Upper lobe of left lung (tissue), 6 donors: Measurements from ENCODE around the gene DIPK1C. TPM values are rescaled to one million over a fixed set of nuclear protein-coding genes. Genes with fewer than 3 reads are reported as not detected.
"Not testable (repeated sequence)": the region's sequence is repeated elsewhere in the genome, so short reads cannot be mapped to it uniquely, and the experiment has no call there.

Source experiments
- ATAC-seq, 2 donors: fragments of 200-7000 bp; cut with Tn5 transposase; one replicate each; pipeline ENCODE4 v1.9.1; 2022; ENCODE audit warnings: mild to moderate bottlenecking in 2 of 2, moderate library complexity in 2 of 2; ENCODE audit not compliant: low FRiP score in 2 of 2
- DNase-seq, 2 donors: peaks; one replicate each; pipeline ENCODE4 v3.0.0-alpha.2; 2019 to 2020
- H3K27ac ChIP-seq, 4 donors: fragments of 200-600 bp; sonication (generic); one replicate each; pipeline ENCODE4 v1.5.1; 2016 to 2019
- H3K27me3 ChIP-seq, 4 donors: fragments of 200-600 bp; sonication (generic); one replicate each; pipeline ENCODE4 v1.5.1; 2017 to 2019
- H3K36me3 ChIP-seq, 4 donors: fragments of 200-600 bp; sonication (generic); one replicate each; pipeline ENCODE4 v1.5.1; 2016 to 2019
- H3K4me1 ChIP-seq, 4 donors: fragments of 200-600 bp; sonication (generic); one replicate each; pipeline ENCODE4 v1.5.1; 2018 to 2019
- H3K4me3 ChIP-seq, 4 donors: fragments of 200-600 bp; sonication (generic); one replicate each; pipeline ENCODE4 v1.5.1; 2017 to 2019; ENCODE audit warnings: mild to moderate bottlenecking in 2 of 4, moderate library complexity in 1 of 4
- H3K9me3 ChIP-seq, 4 donors: fragments of 200-600 bp; sonication (generic); one replicate each; pipeline ENCODE4 v1.5.1; 2018 to 2019
- EP300 ChIP-seq, 4 donors: sonication (generic); formaldehyde crosslinking; IDR thresholded peaks; one replicate each; pipeline ENCODE4 v1.5.1; 2017; ENCODE audit warnings: antibody characterized with exemption in 4 of 4, control low read depth in 2 of 4
- POLR2A ChIP-seq, 4 donors: fragments of 450-650 bp; IDR thresholded peaks; one replicate each; pipeline ENCODE4 v1.5.1; 2016 to 2017; ENCODE audit warnings: antibody characterized with exemption in 4 of 4, mild to moderate bottlenecking in 2 of 4
- POLR2AphosphoS5 ChIP-seq, 2 donors: sonication (generic); formaldehyde crosslinking; IDR thresholded peaks; one replicate each; pipeline ENCODE4 v1.5.1; 2017; ENCODE audit warnings: antibody characterized with exemption in 2 of 2
- WGBS, 2 donors: methylation state at CpG; one replicate each; pipeline ENCODE4 v1.1.5; 2017 to 2018; 5-methylcytosine and 5-hydroxymethylcytosine counted together
- total RNA-seq, 6 donors: library from RNA; depleted of rRNA in 4 of 6; stranded (reverse); fragments of >200 nt in 4 of 6; gene quantifications; one replicate each; pipeline versions ENCODE4 v1.1.0 to v1.2.1, GENCODE V29; 2016 to 2021
- TF ChIP-seq, protein P1 (sequence below), 6 experiments: fragments of 450-650 bp in 4 of 6; fragments of 200-600 bp in 2 of 6; sonication (generic) in 2 of 6; IDR thresholded peaks; one replicate each; pipeline ENCODE4 v1.5.1; 2016 to 2019; ENCODE audit warnings: antibody characterized with exemption in 6 of 6
- donor health status: DM: no; HTN: no; CAD: no; lungs with moderate emphysema.
- donor health status: DM: no; HTN: yes; CAD: no; lungs with severe emphysema.

Gene DIPK1C
- total RNA-seq, 6 donors from 2014 or later = 0.13 to 0.89 TPM; not detected in 4

DNA sequence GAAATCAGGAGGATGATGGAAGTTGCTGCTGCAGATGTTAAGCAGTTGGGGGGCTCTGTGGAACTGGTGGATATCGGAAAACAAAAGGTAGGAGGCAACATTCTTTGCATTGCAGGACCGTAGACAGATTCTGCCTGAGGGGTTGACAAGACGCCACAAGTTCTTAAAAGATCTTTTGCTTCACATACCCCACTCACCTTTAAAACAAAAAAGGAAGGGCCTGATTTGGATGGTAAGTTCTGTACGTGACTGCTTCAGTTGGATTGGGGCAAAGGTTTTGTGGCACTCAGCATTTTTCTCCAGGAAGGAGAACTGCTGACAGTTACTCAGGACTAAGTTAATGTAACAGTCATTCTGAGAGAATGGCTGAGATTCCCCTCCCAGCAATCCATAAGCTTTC, 44.3 kb upstream of the DIPK1C start:
- TF ChIP-seq, protein P1, sequence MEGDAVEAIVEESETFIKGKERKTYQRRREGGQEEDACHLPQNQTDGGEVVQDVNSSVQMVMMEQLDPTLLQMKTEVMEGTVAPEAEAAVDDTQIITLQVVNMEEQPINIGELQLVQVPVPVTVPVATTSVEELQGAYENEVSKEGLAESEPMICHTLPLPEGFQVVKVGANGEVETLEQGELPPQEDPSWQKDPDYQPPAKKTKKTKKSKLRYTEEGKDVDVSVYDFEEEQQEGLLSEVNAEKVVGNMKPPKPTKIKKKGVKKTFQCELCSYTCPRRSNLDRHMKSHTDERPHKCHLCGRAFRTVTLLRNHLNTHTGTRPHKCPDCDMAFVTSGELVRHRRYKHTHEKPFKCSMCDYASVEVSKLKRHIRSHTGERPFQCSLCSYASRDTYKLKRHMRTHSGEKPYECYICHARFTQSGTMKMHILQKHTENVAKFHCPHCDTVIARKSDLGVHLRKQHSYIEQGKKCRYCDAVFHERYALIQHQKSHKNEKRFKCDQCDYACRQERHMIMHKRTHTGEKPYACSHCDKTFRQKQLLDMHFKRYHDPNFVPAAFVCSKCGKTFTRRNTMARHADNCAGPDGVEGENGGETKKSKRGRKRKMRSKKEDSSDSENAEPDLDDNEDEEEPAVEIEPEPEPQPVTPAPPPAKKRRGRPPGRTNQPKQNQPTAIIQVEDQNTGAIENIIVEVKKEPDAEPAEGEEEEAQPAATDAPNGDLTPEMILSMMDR (IDR thresholded peaks at IDR 0.05) = no peak
- TF ChIP-seq POLR2AphosphoS5 (IDR thresholded peaks at IDR 0.05) (no peak), EP300 (IDR thresholded peaks at IDR 0.05) (no peak), POLR2A (IDR thresholded peaks at IDR 0.05) (no peak)
- H3K27ac ChIP-seq = peak overlapping the region; percentile 55 to 97 (median 88)
- peaks cover 21 to 48% (median 43%) of the 10 kb centered on the region in 4 donors for H3K4me1 ChIP-seq
- no peaks in the 10 kb centered on the region for H3K27me3 ChIP-seq
- ATAC-seq = no peak
- peak overlapping the region in 2 of 4 donors; percentile 4 to 41 for H3K4me3 ChIP-seq
- no peaks in the 10 kb centered on the region for H3K9me3 ChIP-seq
- 74 to 81% methylated on average over 4 of the region's 4 CpGs for WGBS, 2 donors
- peak in 1 of 2 donors; percentile 26 for DNase-seq
- H3K36me3 ChIP-seq = peaks cover 22 to 56% (median 43%) of the 10 kb centered on the region in 4 donors

DNA sequence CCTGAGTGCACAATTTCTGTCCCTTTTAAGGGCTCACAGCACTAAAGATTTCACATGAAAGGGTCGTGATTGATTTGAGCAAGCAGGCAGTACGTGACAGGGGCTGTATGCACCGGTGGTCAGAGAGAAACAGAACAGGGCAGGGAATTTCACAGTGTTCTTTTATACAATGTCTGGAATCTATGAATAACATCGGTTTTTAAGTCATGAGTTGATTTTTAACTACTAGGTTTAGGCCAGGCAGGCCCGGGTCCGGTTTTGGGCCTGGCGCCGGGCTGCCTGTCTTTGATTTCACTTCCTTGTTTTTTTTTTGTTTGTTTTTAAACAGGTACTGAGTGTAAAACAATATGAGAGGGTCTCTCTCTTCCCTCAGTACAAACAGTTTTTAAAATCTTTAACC, 43.7 kb upstream of the DIPK1C start:
- not testable (repeated sequence) for DNase-seq, H3K9me3 ChIP-seq, H3K27me3 ChIP-seq, ATAC-seq
- H3K36me3 ChIP-seq = peaks cover 20 to 50% (median 37%) of the 10 kb centered on the region in 4 donors
- 50 to 59% methylated on average over 8 of the region's 8 CpGs for WGBS, 2 donors
- H3K27ac ChIP-seq = peak overlapping the region; percentile 55 to 97 (median 88)
- H3K4me3 ChIP-seq = peak overlapping the region in 3 of 4 donors; percentile 4 to 44 (median 41)
- peaks cover 21 to 48% (median 43%) of the 10 kb centered on the region in 4 donors for H3K4me1 ChIP-seq

DNA sequence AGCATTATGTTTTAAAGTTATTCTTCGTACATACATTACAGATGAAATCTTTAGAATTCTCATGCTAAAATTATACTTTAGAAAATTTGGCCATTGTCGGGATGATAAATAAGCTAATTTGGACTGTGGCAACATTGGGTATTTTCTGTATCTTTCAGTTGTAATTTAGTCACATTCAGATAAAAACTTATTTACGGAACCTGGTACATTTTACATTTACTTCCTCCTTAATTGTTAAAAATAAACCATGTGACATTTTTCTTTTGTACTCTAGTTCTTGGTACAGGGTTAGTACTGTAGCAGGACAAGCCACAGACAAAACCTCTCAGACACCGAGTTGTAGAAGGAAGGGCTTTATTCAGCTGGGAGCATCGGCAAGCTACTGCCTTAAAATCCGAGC, 43.3 kb upstream of the DIPK1C start:
- TF ChIP-seq EP300 (IDR thresholded peaks at IDR 0.05) = no peak
- TF ChIP-seq POLR2A (IDR thresholded peaks at IDR 0.05) = peak in 1 of 4 donors; percentile 33
- TF ChIP-seq, protein P1 (IDR thresholded peaks at IDR 0.05) = no peak
- TF ChIP-seq POLR2AphosphoS5 (IDR thresholded peaks at IDR 0.05) = no peak
- H3K27ac ChIP-seq = peak overlapping the region; percentile 55 to 97 (median 88)
- peaks cover 20 to 46% (median 34%) of the 10 kb centered on the region in 4 donors for H3K36me3 ChIP-seq
- ATAC-seq (no peak), DNase-seq (no peak)
- H3K4me1 ChIP-seq = peaks cover 21 to 48% (median 45%) of the 10 kb centered on the region in 4 donors
- H3K9me3 ChIP-seq = no peaks in the 10 kb centered on the region
- H3K4me3 ChIP-seq = peak overlapping the region in 3 of 4 donors; percentile 27 to 44 (median 41)
- no peaks in the 10 kb centered on the region for H3K27me3 ChIP-seq
- WGBS, 2 donors = 68 to 71% methylated on average over 6 of the region's 6 CpGs

DNA sequence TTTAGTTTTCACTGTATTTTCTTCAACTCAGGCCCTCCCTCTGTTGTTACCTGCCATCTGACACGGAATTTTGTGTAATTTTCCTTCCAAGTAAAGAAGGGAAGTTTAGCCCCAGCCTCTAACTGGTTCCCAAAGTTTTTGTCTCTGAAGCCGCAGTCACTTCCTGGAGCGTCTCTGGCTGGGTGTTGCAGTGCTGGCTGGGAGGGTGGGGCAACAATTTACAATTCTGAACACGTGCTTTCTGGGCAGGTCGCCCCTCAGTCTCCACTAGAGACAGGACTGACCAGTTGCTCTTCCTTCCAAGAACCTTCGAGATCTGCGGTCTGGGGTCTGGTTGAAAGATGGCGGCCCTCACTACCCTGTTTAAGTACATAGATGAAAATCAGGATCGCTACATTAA, 42.5 kb upstream of the DIPK1C start:
- H3K36me3 ChIP-seq = peaks cover 17 to 38% (median 29%) of the 10 kb centered on the region in 4 donors
- TF ChIP-seq, protein P1 (IDR thresholded peaks at IDR 0.05) = no peak
- TF ChIP-seq POLR2A (IDR thresholded peaks at IDR 0.05) (peak in 1 of 4 donors; percentile 66), EP300 (IDR thresholded peaks at IDR 0.05) (peak in 1 of 4 donors; percentile 57), POLR2AphosphoS5 (IDR thresholded peaks at IDR 0.05) (peak; percentile 18 to 51)
- H3K27ac ChIP-seq = peak overlapping the region; percentile 55 to 97 (median 88)
- H3K4me1 ChIP-seq = peaks cover 21 to 51% (median 46%) of the 10 kb centered on the region in 4 donors
- WGBS, 2 donors = 25 to 44% methylated on average over 9 of the region's 9 CpGs
- peak in 1 of 2 donors; percentile 82 for DNase-seq
- no peaks in the 10 kb centered on the region for H3K9me3 ChIP-seq
- no peaks in the 10 kb centered on the region for H3K27me3 ChIP-seq
- H3K4me3 ChIP-seq = peak overlapping the region in 3 of 4 donors; percentile 27 to 44 (median 41)
- ATAC-seq = peak; percentile 29 to 52

DNA sequence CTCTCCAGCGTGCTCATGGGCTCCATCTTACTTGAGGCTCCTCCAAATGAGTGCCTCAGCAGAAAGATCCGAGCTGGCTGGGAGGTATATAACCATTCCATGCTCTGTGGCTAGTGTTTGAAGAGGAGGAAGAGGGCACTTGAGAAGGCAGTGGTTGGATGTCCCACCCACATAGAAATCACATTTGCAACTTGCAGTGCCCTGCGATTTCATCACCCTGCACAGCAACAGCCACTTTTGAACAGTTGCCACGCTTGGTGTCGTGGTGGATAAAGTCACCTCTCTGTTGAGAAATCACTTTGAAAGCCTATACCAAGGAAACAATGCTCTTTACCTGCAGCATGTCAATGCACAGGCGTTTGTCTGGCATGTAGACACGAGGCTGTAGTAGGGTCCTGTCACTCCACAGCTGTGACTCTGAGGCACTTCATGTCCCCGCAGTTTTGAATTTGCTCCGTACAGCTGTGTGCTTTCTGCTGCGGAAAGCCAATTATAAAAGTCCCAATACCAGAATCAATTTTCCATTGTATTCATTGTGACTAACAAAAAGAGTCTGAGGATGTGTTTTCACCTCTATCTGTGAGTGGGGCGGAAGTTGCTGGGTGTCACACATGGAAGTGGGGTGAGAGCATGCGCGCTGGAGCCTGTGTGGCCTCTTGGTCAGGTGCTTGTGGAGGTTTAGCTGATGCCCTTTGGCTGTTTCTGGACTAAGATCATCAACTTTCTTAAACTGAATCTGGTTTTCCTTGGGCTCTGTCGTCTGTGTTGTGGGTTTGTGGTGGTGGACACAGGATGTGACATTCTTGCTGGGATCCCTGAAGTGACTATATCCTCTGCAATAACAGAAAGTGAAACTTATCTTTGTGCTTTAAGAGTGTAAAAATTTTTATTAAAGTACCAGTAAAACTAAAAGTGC, 41.9 kb upstream of the DIPK1C start:
- peak in 1 of 4 donors; percentile 25 for TF ChIP-seq EP300 (IDR thresholded peaks at IDR 0.05)
- TF ChIP-seq POLR2AphosphoS5 (IDR thresholded peaks at IDR 0.05) = peak in 1 of 2 donors; percentile 13
- TF ChIP-seq POLR2A (IDR thresholded peaks at IDR 0.05) = peak in 2 of 4 donors; percentile 5 to 27
- TF ChIP-seq, protein P1 (IDR thresholded peaks at IDR 0.05) = no peak
- ATAC-seq (peak in 1 of 2 donors; percentile 52), DNase-seq (peak in 1 of 2 donors; percentile 89)
- H3K27ac ChIP-seq = peak overlapping the region; percentile 55 to 97 (median 88)
- H3K4me3 ChIP-seq = peak overlapping the region in 3 of 4 donors; percentile 27 to 44 (median 41)
- no peaks in the 10 kb centered on the region for H3K9me3 ChIP-seq
- peaks cover 21 to 51% (median 46%) of the 10 kb centered on the region in 4 donors for H3K4me1 ChIP-seq
- H3K27me3 ChIP-seq = no peaks in the 10 kb centered on the region
- WGBS, 2 donors = 35 to 46% methylated on average over 14 of the region's 14 CpGs
- peaks cover 12 to 32% (median 24%) of the 10 kb centered on the region in 4 donors for H3K36me3 ChIP-seq
